Neural progenitor cell (in vitro differentiated cells): ENCODE data around the gene TRIP13.

ENCODE experiments used
- CTCF ChIP-seq: fragments of 200-600 bp; sonication (generic); IDR thresholded peaks from 2 replicates; pipeline ENCODE4 v1.5.1; 2017; ENCODE audit warnings: antibody characterized with exemption, mild to moderate bottlenecking
- EZH2 ChIP-seq: fragments of 200-600 bp; sonication (generic); IDR thresholded peaks from 2 replicates; pipeline ENCODE4 v1.6.1; 2017; ENCODE audit warnings: antibody characterized with exemption, mild to moderate bottlenecking, moderate library complexity
- EZH2phosphoT487 ChIP-seq: fragments of 200-600 bp; sonication (generic); IDR thresholded peaks from 2 replicates; pipeline ENCODE4 v1.6.1; 2017; ENCODE audit warnings: antibody characterized with exemption

- TF ChIP-seq CTCF (no peak), EZH2phosphoT487 (no peak), EZH2 (no peak)
Observed at GRCh38 chr5:948472-949274, 56.0 kb downstream of the TRIP13 start.
